Renal cortex interstitium (tissue), 15 donors: Measurements from ENCODE around the gene SERF2. TPM values are rescaled to one million over a fixed set of nuclear protein-coding genes. Genes with fewer than 3 reads are reported as not detected.

Experiments used
- DNase-seq, 11 donors: peaks; one replicate each; pipeline ENCODE4 v3.0.0-alpha.2; 2013; ENCODE audit warnings: low read depth in 9 of 11, low spot score in 4 of 11; ENCODE audit errors: extremely low read depth in 1 of 11
- long read RNA-seq, 16 experiments: transcript quantifications; one replicate each; lab custom pipeline, GENCODE V29; 2026
- polyA plus RNA-seq, 3 donors: library from polyadenylated mRNA; unstranded; fragments of 120-200 nt; gene quantifications; one replicate each; pipeline ENCODE4 v1.2.1, GENCODE V29; 2013; ENCODE audit not compliant: insufficient read length in 3 of 3

Gene SERF2
- 100 to 1,000 TPM; 579 to 694 (median 641) TPM for polyA plus RNA-seq
- long read RNA-seq, donor 1, transcript SERF2-216 (2 exons, 1,030 nt), result minor isoform, 9 of 603 reads
- long read RNA-seq, donor 1, transcript SERF2-207 (2 exons, 582 nt), result minor isoform, 97 of 603 reads
- long read RNA-seq, donor 1, transcript SERF2-204 (3 exons, 586 nt), result minor isoform, 5 of 603 reads
- long read RNA-seq, donor 1, transcript SERF2-201 (3 exons, 1,537 nt), result major isoform, 485 of 603 reads
- long read RNA-seq, donor 1, partial matches to known transcripts, result 0 of 603 reads
- long read RNA-seq, donor 1, other reads (novel, unspliced or antisense), result 0 of 603 reads
- long read RNA-seq, donor 2, transcript SERF2-201 (3 exons, 1,537 nt), result major isoform, 449 of 596 reads
- long read RNA-seq, donor 2, transcript SERF2-202 (3 exons, 506 nt), result minor isoform, 6 of 596 reads
- long read RNA-seq, donor 2, transcript SERF2-207 (2 exons, 582 nt), result minor isoform, 99 of 596 reads
- long read RNA-seq, donor 2, transcript SERF2-216 (2 exons, 1,030 nt), result minor isoform, 5 of 596 reads
- long read RNA-seq, donor 2, partial matches to known transcripts, result 33 of 596 reads
- long read RNA-seq, donor 2, other reads (novel, unspliced or antisense), result 0 of 596 reads
- long read RNA-seq, donor 3, transcript SERF2-207 (2 exons, 582 nt), result minor isoform, 131 of 898 reads
- long read RNA-seq, donor 3, transcript SERF2-201 (3 exons, 1,537 nt), result major isoform, 744 of 898 reads
- long read RNA-seq, donor 3, transcript SERF2-216 (2 exons, 1,030 nt), result minor isoform, 10 of 898 reads
- long read RNA-seq, donor 3, partial matches to known transcripts, result 7 of 898 reads
- long read RNA-seq, donor 3, other reads (novel, unspliced or antisense), result 0 of 898 reads
- long read RNA-seq, donor 4, transcript SERF2-201 (3 exons, 1,537 nt), result major isoform, 471 of 581 reads
- long read RNA-seq, donor 4, transcript SERF2-216 (2 exons, 1,030 nt), result minor isoform, 14 of 581 reads
- long read RNA-seq, donor 4, transcript SERF2-207 (2 exons, 582 nt), result minor isoform, 91 of 581 reads
- long read RNA-seq, donor 4, partial matches to known transcripts, result 0 of 581 reads
- long read RNA-seq, donor 4, other reads (novel, unspliced or antisense), result 0 of 581 reads
- long read RNA-seq, donor 5, result 0 reads
- long read RNA-seq, donor 6, transcript SERF2-207 (2 exons, 582 nt), result minor isoform, 84 of 508 reads
- long read RNA-seq, donor 6, transcript SERF2-216 (2 exons, 1,030 nt), result minor isoform, 13 of 508 reads
- long read RNA-seq, donor 6, transcript SERF2-201 (3 exons, 1,537 nt), result major isoform, 406 of 508 reads
- long read RNA-seq, donor 6, partial matches to known transcripts, result 0 of 508 reads
- long read RNA-seq, donor 6, other reads (novel, unspliced or antisense), result 0 of 508 reads
- long read RNA-seq, donor 7, transcript SERF2-216 (2 exons, 1,030 nt), result minor isoform, 14 of 840 reads
- long read RNA-seq, donor 7, transcript SERF2-207 (2 exons, 582 nt), result minor isoform, 99 of 840 reads
- long read RNA-seq, donor 7, transcript SERF2-201 (3 exons, 1,537 nt), result major isoform, 714 of 840 reads
- long read RNA-seq, donor 7, partial matches to known transcripts, result 6 of 840 reads
- long read RNA-seq, donor 7, other reads (novel, unspliced or antisense), result 0 of 840 reads
- long read RNA-seq, donor 8, result 0 reads
- long read RNA-seq, donor 9, transcript SERF2-201 (3 exons, 1,537 nt), result major isoform, 552 of 667 reads
- long read RNA-seq, donor 9, transcript SERF2-216 (2 exons, 1,030 nt), result minor isoform, 7 of 667 reads
- long read RNA-seq, donor 9, transcript SERF2-207 (2 exons, 582 nt), result minor isoform, 93 of 667 reads
- long read RNA-seq, donor 9, transcript SERF2-202 (3 exons, 506 nt), result minor isoform, 7 of 667 reads
- long read RNA-seq, donor 9, partial matches to known transcripts, result 0 of 667 reads
- long read RNA-seq, donor 9, other reads (novel, unspliced or antisense), result 0 of 667 reads
- long read RNA-seq, donor 10, transcript SERF2-216 (2 exons, 1,030 nt), result minor isoform, 7 of 700 reads
- long read RNA-seq, donor 10, transcript SERF2-202 (3 exons, 506 nt), result minor isoform, 7 of 700 reads
- long read RNA-seq, donor 10, transcript SERF2-207 (2 exons, 582 nt), result minor isoform, 58 of 700 reads
- long read RNA-seq, donor 10, transcript SERF2-201 (3 exons, 1,537 nt), result major isoform, 623 of 700 reads
- long read RNA-seq, donor 10, partial matches to known transcripts, result 0 of 700 reads
- long read RNA-seq, donor 10, other reads (novel, unspliced or antisense), result 0 of 700 reads
- long read RNA-seq, donor 11, transcript SERF2-201 (3 exons, 1,537 nt), result major isoform, 437 of 516 reads
- long read RNA-seq, donor 11, transcript SERF2-207 (2 exons, 582 nt), result minor isoform, 71 of 516 reads
- long read RNA-seq, donor 11, partial matches to known transcripts, result 0 of 516 reads
- long read RNA-seq, donor 11, other reads (novel, unspliced or antisense), result 0 of 516 reads
- long read RNA-seq, donor 12, transcript SERF2-201 (3 exons, 1,537 nt), result major isoform, 259 of 392 reads
- long read RNA-seq, donor 12, transcript SERF2-216 (2 exons, 1,030 nt), result minor isoform, 9 of 392 reads
- long read RNA-seq, donor 12, transcript SERF2-207 (2 exons, 582 nt), result minor isoform, 53 of 392 reads
- long read RNA-seq, donor 12, partial matches to known transcripts, result 52 of 392 reads
- long read RNA-seq, donor 12, other reads (novel, unspliced or antisense), result 13 of 392 reads
- long read RNA-seq, donor 13, result 0 reads
- long read RNA-seq, donor 14, transcript SERF2-216 (2 exons, 1,030 nt), result minor isoform, 7 of 770 reads
- long read RNA-seq, donor 14, transcript SERF2-201 (3 exons, 1,537 nt), result major isoform, 635 of 770 reads
- long read RNA-seq, donor 14, transcript SERF2-207 (2 exons, 582 nt), result minor isoform, 107 of 770 reads
- long read RNA-seq, donor 14, partial matches to known transcripts, result 14 of 770 reads
- long read RNA-seq, donor 14, other reads (novel, unspliced or antisense), result 0 of 770 reads
- long read RNA-seq, donor 15, transcript SERF2-201 (3 exons, 1,537 nt), result major isoform, 208 of 261 reads
- long read RNA-seq, donor 15, transcript SERF2-207 (2 exons, 582 nt), result minor isoform, 35 of 261 reads
- long read RNA-seq, donor 15, transcript SERF2-216 (2 exons, 1,030 nt), result minor isoform, 5 of 261 reads
- long read RNA-seq, donor 15, partial matches to known transcripts, result 11 of 261 reads
- long read RNA-seq, donor 15, other reads (novel, unspliced or antisense), result 0 of 261 reads
- long read RNA-seq, donor 16, transcript SERF2-216 (2 exons, 1,030 nt), result minor isoform, 30 of 1,601 reads
- long read RNA-seq, donor 16, transcript SERF2-201 (3 exons, 1,537 nt), result major isoform, 1,318 of 1,601 reads
- long read RNA-seq, donor 16, transcript SERF2-207 (2 exons, 582 nt), result minor isoform, 218 of 1,601 reads
- long read RNA-seq, donor 16, transcript SERF2-205 (3 exons, 690 nt), result minor isoform, 6 of 1,601 reads
- long read RNA-seq, donor 16, partial matches to known transcripts, result 23 of 1,601 reads
- long read RNA-seq, donor 16, other reads (novel, unspliced or antisense), result 0 of 1,601 reads

- peak; percentile 97 to 100 (median 99) for DNase-seq
These were observed at the start of gene SERF2 for GRCh38 chr15:43791993-43792760. TSS of gene SERF2 (plus strand) at chr15:43792320. CDS start at chr15:43792377, 57 bp downstream.

DNA sequence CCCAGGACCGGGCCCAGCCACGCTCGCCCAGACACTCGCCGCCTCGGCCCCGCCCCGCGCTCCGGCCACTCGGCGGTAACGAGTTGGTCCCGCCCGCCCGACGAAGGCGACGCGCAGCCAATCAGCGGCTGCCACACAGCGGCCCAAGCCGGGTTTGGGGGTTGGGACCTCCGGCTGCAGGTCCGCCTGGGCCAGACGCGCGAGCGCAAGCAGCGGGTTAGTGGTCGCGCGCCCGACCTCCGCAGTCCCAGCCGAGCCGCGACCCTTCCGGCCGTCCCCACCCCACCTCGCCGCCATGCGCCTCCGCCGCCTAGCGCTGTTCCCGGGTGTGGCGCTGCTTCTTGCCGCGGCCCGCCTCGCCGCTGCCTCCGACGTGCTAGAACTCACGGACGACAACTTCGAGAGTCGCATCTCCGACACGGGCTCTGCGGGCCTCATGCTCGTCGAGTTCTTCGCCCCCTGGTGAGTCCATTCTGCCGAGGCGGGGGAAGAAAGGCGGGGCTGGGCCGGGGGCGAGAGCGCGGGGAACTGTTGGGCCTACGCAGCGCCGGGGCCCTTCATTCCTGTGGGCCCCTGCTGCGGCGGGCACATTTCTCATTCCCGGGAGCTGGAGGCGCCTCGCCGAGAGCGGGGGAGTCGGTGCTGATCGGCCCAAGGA, 45.7 kb upstream of the SERF2 start, which contains the start of gene PDIA3:
TSS of gene PDIA3 (plus strand) at position 194 of the 658 bp plus-strand sequence. CDS start at position 296, 102 bp downstream.
- DNase-seq, result peak; percentile 79 to 91 (median 89)

DNA sequence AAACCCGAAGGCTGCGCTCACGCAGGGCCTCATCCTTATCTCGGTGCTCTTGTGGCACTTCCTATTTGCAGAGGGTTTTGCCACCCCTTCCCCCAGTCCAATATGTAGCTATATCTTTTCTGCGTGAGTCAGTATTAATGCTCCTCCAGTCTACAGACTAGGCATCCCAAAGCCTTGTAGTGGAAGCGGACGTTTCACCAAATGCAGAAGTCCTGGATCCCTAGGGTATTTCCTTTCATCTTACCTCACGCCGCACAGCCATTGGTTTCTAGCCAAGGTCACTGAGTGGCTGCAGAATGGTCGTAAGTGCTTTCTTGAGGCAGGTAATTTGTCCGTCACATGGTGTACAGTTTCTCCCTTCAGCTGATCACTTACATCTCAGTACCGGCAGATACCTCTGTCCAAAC, 45.2 kb upstream of the SERF2 start:
- peak in 10 of 11 donors; percentile 4 to 32 (median 15) for DNase-seq

GRCh38 chr15:43748376-43748775, 43.7 kb upstream of the SERF2 start:
- DNase-seq, result no peak

GRCh38 chr15:43749690-43750345, 42.3 kb upstream of the SERF2 start:
- DNase-seq, result no peak

GRCh38 chr15:43751885-43752284, 40.2 kb upstream of the SERF2 start:
- DNase-seq, result no peak

DNA sequence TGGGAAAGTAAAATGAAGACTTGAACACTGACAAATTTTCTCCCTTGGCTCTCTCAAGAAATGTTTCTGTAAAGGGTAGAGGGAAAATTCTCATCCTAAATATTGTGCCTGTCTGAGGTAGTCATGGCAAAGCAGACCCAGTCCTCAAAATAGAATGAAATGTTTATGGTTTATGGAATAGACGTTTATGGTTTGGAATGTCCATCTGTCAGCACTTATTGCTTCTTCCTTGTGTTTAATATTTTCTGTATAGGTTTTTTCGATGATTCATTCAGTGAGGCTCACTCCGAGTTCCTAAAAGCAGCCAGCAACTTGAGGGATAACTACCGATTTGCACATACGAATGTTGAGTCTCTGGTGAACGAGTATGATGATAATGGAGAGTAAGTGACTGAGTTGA, 29.3 kb upstream of the SERF2 start:
- DNase-seq, result no peak

GRCh38 chr15:43763819-43764446, 28.2 kb upstream of the SERF2 start:
- DNase-seq, result no peak

DNA sequence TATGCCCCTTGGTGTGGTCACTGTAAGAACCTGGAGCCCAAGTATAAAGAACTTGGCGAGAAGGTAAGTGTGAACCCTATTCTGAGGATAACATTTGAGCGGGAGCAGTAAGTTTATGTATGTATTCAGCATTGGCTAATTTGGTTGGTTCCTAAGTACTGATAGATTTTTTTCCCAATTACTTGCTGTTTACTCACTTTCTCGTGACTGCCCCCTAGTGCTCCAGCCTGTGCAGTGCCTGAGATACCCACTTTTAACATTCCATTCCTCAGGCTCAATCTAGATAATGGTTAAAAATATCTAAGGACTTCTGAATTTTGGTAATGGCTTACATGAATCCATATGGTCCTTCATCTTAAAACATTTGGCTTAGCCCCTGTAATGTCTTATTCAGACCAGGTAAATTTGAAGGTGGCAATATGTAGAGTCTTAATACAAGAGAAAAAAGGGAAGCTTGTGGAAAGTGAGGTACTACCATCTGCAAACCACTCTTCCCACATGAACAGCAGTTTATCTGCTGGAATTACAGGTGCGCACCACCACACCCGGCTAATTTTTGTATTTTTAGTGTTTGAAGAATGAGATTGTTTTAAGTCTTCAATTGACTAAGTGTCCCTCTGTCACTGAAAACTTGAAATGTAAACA, 22.4 kb upstream of the SERF2 start:
- DNase-seq, result peak in 5 of 11 donors; percentile 7 to 45 (median 31)

GRCh38 chr15:43771816-43772215, 20.3 kb upstream of the SERF2 start:
- no peak for DNase-seq

GRCh38 chr15:43772624-43773023, 19.5 kb upstream of the SERF2 start:
- no peak for DNase-seq

- DNase-seq, result no peak
These were observed 18.1 kb upstream of the SERF2 start for GRCh38 chr15:43774062-43774461.
